ENCODE measurements around the gene FAM217B.
"Not testable (repeated sequence)": the region's sequence is repeated elsewhere in the genome, so short reads cannot be mapped to it uniquely, and the experiment has no call there.

FAM217B gene

GRCh38 chr20:59939052-59939878 is 924 bp upstream of the FAM217B start:
- DNase-seq, result no peak

- no peak for DNase-seq
These were observed 385 bp upstream of the FAM217B start for GRCh38 chr20:59939879-59940128.

- no peak for DNase-seq
These were observed 736 bp downstream of the FAM217B start for GRCh38 chr20:59940956-59941294.

GRCh38 chr20:59942245-59942644 is 2.1 kb downstream of the FAM217B start:
- no peak for DNase-seq

- no peak for DNase-seq
These were observed 4.5 kb downstream of the FAM217B start for GRCh38 chr20:59944726-59945125.

GRCh38 chr20:59945175-59945574 is 5.0 kb downstream of the FAM217B start:
- DNase-seq, result no peak

- no peak for DNase-seq
These were observed 5.5 kb downstream of the FAM217B start for GRCh38 chr20:59945731-59946130.

- DNase-seq, result no peak
These were observed 7.2 kb downstream of the FAM217B start for GRCh38 chr20:59947376-59947775.

- no peak for DNase-seq
These were observed 8.0 kb downstream of the FAM217B start for GRCh38 chr20:59948212-59948611.

GRCh38 chr20:59948828-59949720 is 8.9 kb downstream of the FAM217B start:
- DNase-seq, result peak; percentile 38 to 46

GRCh38 chr20:59949911-59950310 is 9.7 kb downstream of the FAM217B start:
- DNase-seq, result no peak

GRCh38 chr20:59954718-59955117 is 14.5 kb downstream of the FAM217B start:
- DNase-seq, result no peak

GRCh38 chr20:59955131-59955796 is 15.1 kb downstream of the FAM217B start:
- DNase-seq, result no peak

- DNase-seq, result not testable (repeated sequence)
These were observed 17.4 kb downstream of the FAM217B start for GRCh38 chr20:59957568-59957967.

- no peak for DNase-seq
These were observed 17.9 kb downstream of the FAM217B start, which contains the start of gene CDH26 for GRCh38 chr20:59958123-59958522. Gene CDH26, plus strand, starts transcription at chr20:59958423. Its CDS starts 304 bp downstream, at chr20:59958727.

GRCh38 chr20:59958626-59959025 is 18.4 kb downstream of the FAM217B start:
- DNase-seq, result no peak

- no peak for DNase-seq
These were observed 21.2 kb downstream of the FAM217B start for GRCh38 chr20:59961423-59961822.

GRCh38 chr20:59962155-59962554 is 22.0 kb downstream of the FAM217B start:
- no peak for DNase-seq

GRCh38 chr20:59966428-59966827 is 26.2 kb downstream of the FAM217B start:
- no peak for DNase-seq

- DNase-seq, result no peak
These were observed 31.2 kb downstream of the FAM217B start for GRCh38 chr20:59971428-59971827.

GRCh38 chr20:59972037-59972801 is 32.0 kb downstream of the FAM217B start:
- no peak for DNase-seq

GRCh38 chr20:59976156-59976782 is 36.1 kb downstream of the FAM217B start:
- no peak for DNase-seq
